GM10266 (cell line): ENCODE results near the gene STK4.
A peak's percentile ranks its signal among the peaks of the same experiment; 100 is the strongest.

Experiments
- DNase-seq: peaks from one replicate; pipeline ENCODE4 v3.0.0; 2012; ENCODE audit errors: extremely low spot score
- TF ChIP-seq, protein P1 (sequence below): IDR thresholded peaks from 2 replicates; pipeline ENCODE4 v1.5.1; 2012; ENCODE audit warnings: mild to moderate bottlenecking, low read depth; ENCODE audit not compliant: control insufficient read depth, insufficient read depth; ENCODE audit errors: missing control alignments

STK4 gene

DNA sequence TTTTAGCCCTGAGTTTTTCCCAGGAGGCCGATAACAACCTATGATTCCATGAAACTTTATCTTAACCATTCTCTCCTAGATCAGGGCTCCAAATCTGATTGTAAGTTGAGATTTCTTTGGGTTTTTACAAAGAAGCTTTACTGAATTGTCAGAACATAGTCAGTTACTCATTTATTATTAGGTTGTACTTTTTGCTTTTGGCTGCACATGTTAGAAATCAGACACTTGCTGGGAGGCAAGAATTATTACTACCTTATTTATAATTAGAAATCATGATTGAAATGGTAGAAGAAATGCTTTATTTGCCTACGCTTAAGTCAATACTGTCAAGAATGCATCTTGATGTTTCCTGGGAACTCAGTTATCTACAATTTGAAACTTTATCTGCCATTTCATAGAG, 71.3 kb downstream of the STK4 start:
- TF ChIP-seq, protein P1, sequence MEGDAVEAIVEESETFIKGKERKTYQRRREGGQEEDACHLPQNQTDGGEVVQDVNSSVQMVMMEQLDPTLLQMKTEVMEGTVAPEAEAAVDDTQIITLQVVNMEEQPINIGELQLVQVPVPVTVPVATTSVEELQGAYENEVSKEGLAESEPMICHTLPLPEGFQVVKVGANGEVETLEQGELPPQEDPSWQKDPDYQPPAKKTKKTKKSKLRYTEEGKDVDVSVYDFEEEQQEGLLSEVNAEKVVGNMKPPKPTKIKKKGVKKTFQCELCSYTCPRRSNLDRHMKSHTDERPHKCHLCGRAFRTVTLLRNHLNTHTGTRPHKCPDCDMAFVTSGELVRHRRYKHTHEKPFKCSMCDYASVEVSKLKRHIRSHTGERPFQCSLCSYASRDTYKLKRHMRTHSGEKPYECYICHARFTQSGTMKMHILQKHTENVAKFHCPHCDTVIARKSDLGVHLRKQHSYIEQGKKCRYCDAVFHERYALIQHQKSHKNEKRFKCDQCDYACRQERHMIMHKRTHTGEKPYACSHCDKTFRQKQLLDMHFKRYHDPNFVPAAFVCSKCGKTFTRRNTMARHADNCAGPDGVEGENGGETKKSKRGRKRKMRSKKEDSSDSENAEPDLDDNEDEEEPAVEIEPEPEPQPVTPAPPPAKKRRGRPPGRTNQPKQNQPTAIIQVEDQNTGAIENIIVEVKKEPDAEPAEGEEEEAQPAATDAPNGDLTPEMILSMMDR, result no peak
- no peak for DNase-seq

DNA sequence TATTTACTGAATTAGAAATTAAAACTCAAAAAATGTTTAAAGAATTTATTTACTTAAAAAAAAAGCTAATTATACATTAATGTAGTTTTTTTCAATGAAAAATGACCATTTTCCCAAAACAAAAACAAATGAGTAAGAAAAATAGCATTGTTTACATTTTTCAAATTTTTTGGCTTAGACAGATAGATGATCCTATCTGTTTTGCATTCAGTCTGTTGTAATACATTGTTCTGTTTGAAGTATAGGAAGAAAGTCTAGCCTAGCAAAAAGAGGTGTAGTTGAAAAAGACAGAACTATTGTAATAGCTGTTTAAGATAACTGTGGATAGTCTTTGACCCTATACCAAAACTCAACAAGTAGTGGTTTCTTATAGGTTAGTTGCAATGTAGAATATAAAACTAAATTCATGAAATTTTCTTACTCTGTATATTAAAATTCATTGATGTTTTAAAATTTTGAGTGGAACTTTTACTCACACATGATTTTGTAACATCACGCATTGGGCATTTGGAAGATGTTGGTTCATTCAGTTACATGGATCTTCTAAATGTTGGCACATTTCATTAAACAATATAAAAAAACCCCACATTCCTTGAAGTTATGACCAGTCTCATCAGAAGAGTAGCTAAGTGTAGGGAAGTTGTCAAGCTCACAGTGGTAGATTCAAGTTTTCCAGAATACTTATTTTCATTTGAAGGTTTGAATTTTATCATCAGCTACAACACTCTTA, 72.6 kb downstream of the STK4 start:
- DNase-seq, result no peak
- TF ChIP-seq, protein P1, result no peak

DNA sequence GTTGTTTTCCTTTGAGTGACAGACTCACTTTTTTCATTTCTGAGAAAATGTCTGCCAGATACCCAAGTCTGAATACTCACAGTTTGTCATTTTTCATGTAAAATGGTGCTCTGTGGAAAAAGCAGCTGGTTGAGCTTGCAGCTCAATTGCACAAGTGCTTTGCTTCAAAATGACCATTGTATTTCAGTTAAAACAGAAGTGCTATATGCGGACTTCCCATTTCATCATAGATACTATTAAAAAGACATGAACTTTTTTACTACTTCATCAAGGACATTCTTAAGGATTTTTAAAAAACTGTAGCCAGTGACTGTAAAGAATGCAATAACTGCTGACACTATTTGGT, 73.1 kb downstream of the STK4 start:
- TF ChIP-seq, protein P1, result no peak
- DNase-seq, result no peak

DNA sequence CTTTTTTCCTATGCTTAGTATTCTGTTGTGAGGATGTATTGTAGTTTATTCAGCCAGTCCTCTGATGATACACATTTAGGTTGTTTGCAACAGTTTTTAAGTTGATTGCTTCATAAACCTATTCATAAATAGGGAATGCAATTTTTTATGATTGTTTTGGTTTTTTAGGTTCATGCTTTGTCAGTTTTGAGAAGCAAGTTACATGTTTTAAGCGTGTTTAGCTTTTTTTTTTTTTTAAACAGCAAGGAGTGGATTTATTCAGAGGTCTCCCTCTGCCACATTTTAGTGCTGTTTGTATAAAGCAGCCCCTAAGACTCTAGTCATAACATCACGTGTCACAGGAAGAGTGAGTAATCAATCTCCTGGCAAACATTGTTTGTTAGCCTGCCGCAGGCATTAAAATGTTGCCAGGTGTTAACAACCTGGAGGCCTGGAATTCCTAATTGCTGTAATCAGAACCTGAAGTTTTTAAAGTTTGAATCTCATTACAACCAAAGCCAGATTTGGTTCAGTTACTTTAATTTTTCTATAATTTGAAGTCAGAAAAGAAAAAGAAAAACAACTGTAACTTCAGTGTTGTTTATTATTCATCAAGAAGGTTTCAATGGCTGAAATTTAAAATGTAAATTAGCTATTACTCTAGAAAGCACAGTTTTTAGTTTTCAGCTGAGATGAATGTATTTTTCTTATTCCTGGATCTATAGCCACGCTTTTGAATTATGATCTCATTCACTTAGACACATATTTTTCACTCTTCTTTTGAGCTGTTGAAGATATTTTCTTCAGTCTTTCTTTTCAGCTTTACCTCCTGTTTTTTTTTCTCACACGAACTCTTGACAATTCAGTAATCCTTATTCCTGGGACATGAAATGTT, 75.4 kb downstream of the STK4 start:
- TF ChIP-seq, protein P1, result no peak
- no peak for DNase-seq

DNA sequence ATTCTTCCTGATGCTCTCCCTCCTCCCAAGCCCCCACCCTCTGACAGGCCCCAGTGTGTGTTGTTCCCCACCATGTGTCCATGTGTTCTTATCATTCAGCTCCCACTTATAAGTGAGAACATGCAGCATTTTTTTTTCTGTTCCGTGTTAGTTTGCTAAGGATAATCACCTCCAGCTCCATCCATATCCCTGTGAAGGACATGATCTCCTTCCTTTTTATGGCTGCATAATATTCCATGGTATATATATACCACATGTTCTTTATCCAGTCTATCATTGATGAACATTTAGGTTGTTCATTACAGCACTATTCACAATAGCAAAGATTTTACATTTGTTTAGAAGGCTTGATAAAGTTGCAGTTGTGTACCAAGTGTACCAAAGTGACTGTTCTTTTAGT, 76.7 kb downstream of the STK4 start:
- TF ChIP-seq, protein P1, result no peak
- no peak for DNase-seq

DNA sequence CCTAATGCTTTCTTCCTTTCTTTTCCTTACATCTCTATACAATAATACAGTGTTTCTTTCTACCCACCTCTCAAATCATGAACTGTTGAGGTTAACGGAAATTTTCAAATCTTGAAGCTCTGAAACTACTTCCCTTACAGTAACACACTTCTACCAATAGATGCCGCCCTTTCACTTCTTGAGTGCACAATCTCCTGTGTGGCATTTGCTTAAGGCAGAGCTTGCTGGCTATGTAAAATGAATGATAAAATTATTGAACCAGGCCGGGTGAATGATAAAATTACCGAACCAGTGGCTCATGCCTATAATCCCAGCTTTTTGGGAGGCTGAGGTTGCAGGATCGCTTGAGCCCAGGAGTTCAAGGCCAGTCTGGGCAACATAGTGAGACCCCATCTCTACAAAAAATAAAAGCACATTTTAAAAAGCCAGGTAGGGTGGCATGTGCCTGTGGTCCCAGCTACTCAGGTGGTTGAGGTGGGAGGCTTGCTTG, 77.8 kb downstream of the STK4 start:
- TF ChIP-seq, protein P1, result peak; percentile 51
- peak; percentile 47 for DNase-seq

DNA sequence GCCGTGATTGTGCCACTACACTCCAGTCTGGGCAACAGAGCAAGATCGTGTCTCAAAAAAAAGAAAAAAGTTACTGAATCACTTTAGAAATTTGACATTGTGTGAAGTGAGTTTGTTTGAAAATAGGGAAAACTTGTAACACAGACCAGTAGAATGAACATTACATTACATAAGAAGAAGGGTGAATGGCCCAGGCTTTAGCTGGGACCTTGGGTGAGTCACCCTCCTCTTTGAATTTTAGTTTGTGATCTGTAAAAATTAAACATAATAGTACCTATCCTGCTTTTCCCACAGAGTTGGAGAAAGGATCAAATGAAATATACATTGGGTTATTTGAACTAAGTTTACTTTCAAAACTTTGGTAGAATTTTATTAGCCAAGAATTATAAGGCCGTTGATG, 78.3 kb downstream of the STK4 start:
- TF ChIP-seq, protein P1, result no peak
- no peak for DNase-seq
